ACC112 (cell line): ENCODE measurements around the gene SUSD5.

ENCODE experiments used
- H2AFZ ChIP-seq: fragments of 200-600 bp; sonication (generic); one replicate; pipeline ENCODE4 v1.6.0; 2017; ENCODE audit warnings: antibody characterized with exemption, low read length; ENCODE audit not compliant: unreplicated experiment
- H3K27ac ChIP-seq: fragments of 200-600 bp; sonication (generic); 2 replicates; pipeline ENCODE4 v1.5.1; 2014; ENCODE audit warnings: low read depth, mild to moderate bottlenecking, antibody characterized with exemption, low read length, moderate library complexity
- H3K27me3 ChIP-seq: fragments of 200-600 bp; sonication (generic); 2 replicates; pipeline ENCODE4 v1.6.1; 2014; ENCODE audit warnings: mild to moderate bottlenecking, antibody characterized with exemption, low read length, moderate library complexity, mixed read lengths; ENCODE audit not compliant: insufficient read depth
- H3K36me3 ChIP-seq: fragments of 200-600 bp; sonication (generic); 2 replicates; pipeline ENCODE4 v1.6.1; 2016; ENCODE audit warnings: mild to moderate bottlenecking, antibody characterized with exemption, low read length, moderate library complexity, mixed read lengths; ENCODE audit not compliant: insufficient read depth
- H3K4me1 ChIP-seq: fragments of 200-600 bp; sonication (generic); one replicate; pipeline ENCODE4 v1.6.1; 2016; ENCODE audit warnings: low read length, mixed read lengths; ENCODE audit not compliant: insufficient read depth, unreplicated experiment, control insufficient read depth
- H3K4me3 ChIP-seq: fragments of 200-600 bp; sonication (generic); 2 replicates; pipeline ENCODE4 v1.5.1; 2014; ENCODE audit warnings: mild to moderate bottlenecking, low read depth, low read length
- H3K79me2 ChIP-seq: fragments of 200-600 bp; sonication (generic); one replicate; pipeline ENCODE4 v1.6.0; 2016; ENCODE audit warnings: low read length; ENCODE audit not compliant: control insufficient read depth, unreplicated experiment, insufficient read depth

SUSD5 gene

DNA sequence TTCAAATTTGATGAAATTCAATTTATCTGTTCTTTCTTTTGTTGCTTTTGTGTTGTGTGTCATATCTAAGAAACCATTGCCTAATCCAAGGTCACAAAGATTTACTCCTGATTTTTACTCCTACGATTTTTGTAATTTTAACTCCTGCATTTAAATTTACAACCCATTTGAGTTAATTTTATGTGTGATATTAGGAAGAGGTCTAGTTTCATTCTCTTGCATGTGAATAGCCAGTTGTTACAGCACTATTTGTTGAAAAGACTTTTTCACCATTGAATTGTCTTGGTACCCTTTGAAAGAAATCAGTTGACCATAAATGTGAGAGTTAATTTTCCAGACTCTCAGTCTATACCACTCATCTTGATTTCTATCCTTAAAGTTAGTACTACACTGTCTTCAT, 80.9 kb downstream of the SUSD5 start:
- Histone ChIP-seq H3K4me1 (peaks cover 5% of the 10 kb centered on the region), H3K36me3 (peaks cover 12% of the 10 kb centered on the region), H2AFZ (no peak overlapping the region), H3K27me3 (no peaks in the 10 kb centered on the region), H3K79me2 (no peaks in the 10 kb centered on the region), H3K27ac (no peak overlapping the region), H3K4me3 (no peak overlapping the region)

DNA sequence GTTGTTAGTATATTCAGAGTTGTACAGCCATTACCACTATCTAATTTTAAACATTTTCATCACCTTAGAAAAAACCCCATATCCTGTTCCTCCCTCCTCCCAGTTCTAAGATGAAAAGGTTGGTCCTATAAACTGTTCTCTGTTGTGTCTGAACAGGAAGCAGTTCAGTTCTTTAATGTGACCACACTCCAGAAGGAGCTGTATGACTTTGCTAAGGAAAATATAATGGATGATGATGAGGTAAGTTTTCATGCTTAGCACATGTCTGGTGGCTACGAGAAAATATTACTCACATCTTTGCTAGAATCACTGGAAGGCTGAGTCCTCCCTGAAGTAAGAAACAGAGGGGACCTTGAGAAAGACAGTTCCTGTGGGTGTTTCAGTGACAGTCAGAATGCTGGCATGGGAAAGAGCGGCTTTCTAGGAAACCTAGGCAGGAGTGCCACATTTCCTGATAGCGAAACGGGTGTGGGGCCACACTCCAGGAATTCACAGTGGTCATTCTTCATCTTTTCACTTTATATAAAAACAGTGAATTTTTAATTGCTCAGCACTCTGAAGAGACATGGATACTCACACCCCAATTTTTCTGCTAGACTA, 84.5 kb downstream of the SUSD5 start:
- H3K36me3 ChIP-seq, result peaks cover 12% of the 10 kb centered on the region
- H3K4me3 ChIP-seq, result no peak overlapping the region
- no peaks in the 10 kb centered on the region for H3K79me2 ChIP-seq
- peaks cover 5% of the 10 kb centered on the region for H3K4me1 ChIP-seq
- no peak overlapping the region for H2AFZ ChIP-seq
- H3K27me3 ChIP-seq, result no peaks in the 10 kb centered on the region
- H3K27ac ChIP-seq, result peak overlapping the region; percentile 5; the same call in 1 of the 2 replicates

DNA sequence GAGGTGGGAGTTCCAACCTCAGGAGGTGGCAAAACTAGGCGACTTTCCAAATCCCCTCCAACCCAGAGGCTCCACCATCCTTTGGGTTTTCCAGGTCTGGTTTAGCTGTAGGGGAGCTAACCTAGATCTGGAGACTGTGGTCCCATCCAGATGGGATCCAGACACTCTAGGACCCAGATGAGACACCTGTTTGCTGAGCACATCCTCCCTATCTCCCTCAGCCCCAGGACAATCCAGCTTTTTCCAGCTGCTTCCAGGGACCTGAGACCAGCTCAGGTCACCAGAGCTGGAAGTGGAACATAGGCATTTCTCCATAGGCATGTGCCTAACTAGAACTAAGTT, 86.6 kb downstream of the SUSD5 start:
- H3K27ac ChIP-seq, result no peak overlapping the region
- H3K4me3 ChIP-seq, result no peak overlapping the region
- no peaks in the 10 kb centered on the region for H3K27me3 ChIP-seq
- H3K36me3 ChIP-seq, result peaks cover 12% of the 10 kb centered on the region
- peaks cover 5% of the 10 kb centered on the region for H3K4me1 ChIP-seq
- no peak overlapping the region for H2AFZ ChIP-seq
- H3K79me2 ChIP-seq, result no peaks in the 10 kb centered on the region

DNA sequence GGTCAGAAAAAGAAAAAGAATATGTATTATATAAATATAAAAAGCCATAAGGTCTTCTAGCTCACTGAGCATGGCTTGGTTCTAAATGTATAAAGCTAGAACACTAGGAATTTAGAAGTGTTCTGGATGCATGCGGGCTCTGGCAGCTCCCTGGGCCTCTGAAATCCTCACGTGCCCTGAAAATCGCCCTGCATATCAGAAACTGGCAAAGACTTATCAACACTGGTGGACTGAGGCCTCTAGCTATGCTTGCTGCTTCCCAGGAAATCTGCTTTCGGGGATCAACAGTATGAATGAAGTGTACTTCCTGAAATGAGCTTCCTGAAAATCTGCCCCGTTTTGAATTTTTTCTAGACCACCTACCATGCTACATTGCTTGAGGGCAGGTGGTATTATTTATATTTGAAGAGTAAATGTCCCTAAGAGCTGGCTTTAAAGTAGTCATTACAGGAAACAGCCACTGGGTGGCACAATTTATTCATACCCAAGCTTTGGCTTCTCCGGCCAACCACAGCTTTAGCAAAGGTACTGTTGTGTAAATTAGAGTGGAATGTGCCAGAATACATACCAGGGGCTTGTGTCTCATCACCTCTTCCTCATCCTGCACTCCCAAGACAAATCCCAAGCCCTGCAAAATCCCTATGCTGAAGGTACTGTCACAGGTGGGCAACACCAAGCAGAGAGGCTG, 87.1 kb downstream of the SUSD5 start:
- Histone ChIP-seq H3K4me1 (peaks cover 5% of the 10 kb centered on the region), H3K4me3 (no peak overlapping the region), H2AFZ (no peak overlapping the region), H3K79me2 (no peaks in the 10 kb centered on the region), H3K27me3 (no peaks in the 10 kb centered on the region), H3K27ac (no peak overlapping the region), H3K36me3 (peaks cover 14% of the 10 kb centered on the region)

DNA sequence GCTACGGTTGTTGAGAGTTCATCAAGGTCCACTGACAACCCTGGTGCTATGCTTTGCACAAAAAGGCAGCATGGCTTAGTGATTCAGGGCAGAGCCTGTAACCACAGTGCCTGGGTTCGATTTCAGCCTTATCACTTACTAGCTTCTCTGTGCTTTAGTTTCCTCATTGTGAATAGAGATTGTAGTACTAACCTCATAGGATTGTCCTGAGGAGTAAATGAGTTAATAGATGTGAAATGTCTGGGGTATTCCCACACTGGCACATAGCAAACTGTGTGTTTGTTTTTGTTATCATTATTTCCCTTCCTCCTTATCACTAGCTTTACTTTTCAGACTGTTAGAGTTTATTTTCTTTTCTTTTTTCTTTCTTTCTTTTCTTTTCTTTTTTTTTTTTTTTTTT, 88.5 kb downstream of the SUSD5 start:
- Histone ChIP-seq H3K4me1 (peaks cover 5% of the 10 kb centered on the region), H3K27ac (no peak overlapping the region), H3K4me3 (no peak overlapping the region), H3K79me2 (no peaks in the 10 kb centered on the region), H3K36me3 (peaks cover 20% of the 10 kb centered on the region), H2AFZ (no peak overlapping the region), H3K27me3 (no peaks in the 10 kb centered on the region)

DNA sequence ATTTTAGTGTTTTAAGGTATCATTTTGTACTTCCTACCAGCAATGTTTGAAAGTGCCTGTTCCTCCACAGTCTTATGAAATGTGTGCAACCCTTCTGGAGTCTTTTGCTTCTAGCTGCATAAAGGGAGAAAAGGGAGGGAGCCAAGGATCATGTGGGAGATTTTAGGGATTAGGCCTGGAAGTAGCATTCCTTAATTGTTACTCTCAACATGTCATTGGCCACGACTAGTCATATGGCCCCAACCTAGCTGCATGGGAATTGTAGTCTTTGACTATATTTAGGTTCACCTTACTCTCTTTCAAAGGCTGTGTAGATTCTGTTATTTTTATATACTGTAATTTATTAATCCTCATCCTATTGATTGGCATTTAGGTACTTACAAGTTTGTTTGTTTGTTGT, 89.9 kb downstream of the SUSD5 start:
- no peaks in the 10 kb centered on the region for H3K79me2 ChIP-seq
- no peaks in the 10 kb centered on the region for H3K4me1 ChIP-seq
- H3K27me3 ChIP-seq, result no peaks in the 10 kb centered on the region
- H3K4me3 ChIP-seq, result no peak overlapping the region
- no peak overlapping the region for H2AFZ ChIP-seq
- no peak overlapping the region for H3K27ac ChIP-seq
- peaks cover 25% of the 10 kb centered on the region for H3K36me3 ChIP-seq

DNA sequence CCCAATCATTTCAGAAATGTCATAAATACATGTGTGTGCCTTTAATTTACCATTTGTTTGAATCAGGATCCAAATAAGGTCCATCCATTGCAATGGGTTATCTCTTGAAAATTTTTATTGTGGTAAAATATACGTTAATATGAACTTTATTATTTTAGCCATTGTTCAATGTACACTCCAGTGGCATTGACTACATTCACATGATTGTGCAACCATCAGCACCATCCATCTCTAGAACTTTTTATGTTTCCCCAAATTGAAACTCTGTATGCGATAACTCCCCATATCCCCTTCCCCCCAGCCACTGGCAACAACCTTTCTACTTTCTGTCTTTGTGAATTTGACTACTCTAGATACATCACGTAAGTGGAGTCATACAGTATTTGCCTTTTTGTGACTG, 92.8 kb downstream of the SUSD5 start:
- no peak overlapping the region for H2AFZ ChIP-seq
- no peak overlapping the region for H3K27ac ChIP-seq
- no peaks in the 10 kb centered on the region for H3K79me2 ChIP-seq
- no peaks in the 10 kb centered on the region for H3K27me3 ChIP-seq
- H3K4me3 ChIP-seq, result no peak overlapping the region
- H3K36me3 ChIP-seq, result peaks cover 32% of the 10 kb centered on the region
- H3K4me1 ChIP-seq, result no peaks in the 10 kb centered on the region

DNA sequence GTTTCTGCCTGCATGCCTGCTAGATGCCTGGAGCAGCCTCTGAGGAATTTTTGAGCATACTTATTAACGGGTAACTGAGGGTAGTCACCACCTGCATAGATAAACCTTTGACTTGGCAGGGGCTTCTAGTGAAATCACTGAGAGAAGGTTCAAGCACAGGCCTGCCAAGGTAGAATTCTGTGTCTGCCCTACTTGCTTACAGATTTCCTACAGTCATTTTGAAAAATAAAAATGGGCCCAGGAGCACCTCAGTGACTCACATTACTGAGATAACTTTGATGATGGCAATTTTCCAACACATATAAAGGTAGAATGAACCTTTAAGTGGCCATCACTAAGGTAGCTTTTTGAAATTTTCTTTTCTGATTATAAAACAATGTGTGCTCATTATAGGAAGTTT, 94.0 kb downstream of the SUSD5 start:
- H3K4me1 ChIP-seq, result peaks cover 2% of the 10 kb centered on the region
- no peaks in the 10 kb centered on the region for H3K27me3 ChIP-seq
- H3K27ac ChIP-seq, result no peak overlapping the region
- no peak overlapping the region for H3K4me3 ChIP-seq
- peaks cover 40% of the 10 kb centered on the region for H3K36me3 ChIP-seq
- peaks cover 6% of the 10 kb centered on the region for H3K79me2 ChIP-seq
- H2AFZ ChIP-seq, result no peak overlapping the region

DNA sequence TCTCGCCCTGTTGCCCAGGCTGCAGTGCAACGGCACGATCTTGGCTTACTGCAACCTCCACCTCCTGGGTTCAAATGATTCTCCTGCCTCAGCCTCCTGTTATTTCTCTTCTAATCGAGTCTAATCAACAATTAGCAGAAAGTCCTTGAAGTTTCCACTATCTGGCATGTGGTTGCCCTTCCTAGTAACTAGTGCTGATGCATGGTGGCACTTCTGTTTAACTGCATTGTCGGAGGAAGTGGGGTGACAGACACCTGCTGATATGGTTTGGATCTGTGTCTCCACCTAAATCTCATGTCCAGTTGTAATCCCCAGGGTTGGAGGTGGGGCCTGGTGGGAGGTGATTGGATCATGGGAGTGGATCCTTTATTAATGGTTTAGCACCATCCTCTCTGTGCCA, 95.6 kb downstream of the SUSD5 start:
- no peaks in the 10 kb centered on the region for H3K27me3 ChIP-seq
- no peak overlapping the region for H3K4me3 ChIP-seq
- peaks cover 40% of the 10 kb centered on the region for H3K36me3 ChIP-seq
- H3K4me1 ChIP-seq, result peaks cover 9% of the 10 kb centered on the region
- no peak overlapping the region for H3K27ac ChIP-seq
- peaks cover 22% of the 10 kb centered on the region for H3K79me2 ChIP-seq
- H2AFZ ChIP-seq, result no peak overlapping the region

DNA sequence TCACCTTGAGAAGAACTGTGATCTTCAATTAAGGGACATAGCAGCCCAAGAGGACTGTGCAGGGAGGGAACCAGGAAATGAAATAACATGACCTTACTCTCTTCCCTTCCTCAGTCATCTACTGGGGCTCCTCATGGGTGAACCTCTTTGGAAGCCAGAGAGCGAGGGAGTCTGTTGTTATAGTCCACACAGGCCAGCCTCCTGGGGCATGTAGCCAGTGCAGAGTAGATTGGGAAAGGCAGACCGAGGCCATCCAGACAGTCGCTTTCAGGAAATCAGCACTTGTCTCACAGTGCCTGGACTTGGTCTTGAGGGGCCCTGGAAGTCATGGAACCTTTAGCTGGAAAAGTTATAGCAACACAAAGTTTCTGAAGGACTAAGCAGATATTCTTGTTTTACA, 98.7 kb downstream of the SUSD5 start:
- H3K36me3 ChIP-seq, result peaks cover 24% of the 10 kb centered on the region; the same call in 1 of the 2 replicates
- no peak overlapping the region for H3K4me3 ChIP-seq
- peaks cover 9% of the 10 kb centered on the region for H3K4me1 ChIP-seq
- no peak overlapping the region for H3K27ac ChIP-seq
- H2AFZ ChIP-seq, result no peak overlapping the region
- no peaks in the 10 kb centered on the region for H3K27me3 ChIP-seq
- H3K79me2 ChIP-seq, result peaks cover 45% of the 10 kb centered on the region

DNA sequence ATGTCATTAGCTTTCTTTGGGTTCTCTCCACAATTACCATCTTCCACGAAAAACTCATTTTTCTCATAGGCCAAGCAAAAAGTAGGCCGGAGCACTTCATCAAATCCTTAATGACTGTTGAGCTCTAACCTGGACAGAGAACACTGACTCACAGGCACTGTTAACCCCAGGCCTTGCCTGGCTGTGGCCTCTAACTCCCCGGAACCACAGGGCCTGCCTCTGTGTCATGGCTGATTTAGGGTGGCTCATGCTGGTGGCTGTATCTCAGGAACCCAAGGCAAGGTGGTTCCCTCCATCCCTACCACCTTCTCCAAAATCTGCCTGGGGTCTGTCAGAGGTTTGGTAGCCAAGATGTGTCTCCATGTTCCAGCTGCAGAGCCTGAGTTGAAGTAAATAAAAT, 101.1 kb downstream of the SUSD5 start:
- Histone ChIP-seq H3K27ac (no peak overlapping the region), H3K4me1 (peaks cover 9% of the 10 kb centered on the region), H3K27me3 (no peaks in the 10 kb centered on the region), H2AFZ (no peak overlapping the region), H3K36me3 (peaks cover 15% of the 10 kb centered on the region; the same call in 1 of the 2 replicates), H3K79me2 (peaks cover 50% of the 10 kb centered on the region), H3K4me3 (no peak overlapping the region)
